ENCODE data around the gene TMPRSS3.

TMPRSS3 gene

DNA sequence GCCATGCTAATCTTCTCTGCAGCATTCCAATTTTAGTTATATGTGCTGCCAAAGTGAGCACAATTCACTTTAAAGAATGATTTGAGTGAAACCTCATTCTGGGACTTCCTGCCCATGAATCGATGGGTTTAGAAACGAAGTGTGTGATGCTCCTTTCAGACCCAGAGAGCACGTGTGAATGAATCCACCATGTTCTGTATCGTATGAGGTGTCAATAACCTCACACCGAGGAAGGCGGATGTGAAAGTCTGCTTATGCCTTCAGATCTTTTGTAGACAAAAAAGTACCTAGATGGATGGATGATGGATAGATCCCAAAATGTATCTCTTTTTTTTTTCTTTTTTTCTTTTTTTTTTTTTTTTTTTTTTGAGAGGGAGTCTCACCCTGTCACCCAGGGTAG, 21.7 kb upstream of the TMPRSS3 start:
- DNase-seq (ENCODE audit: low spot score) = peak; percentile 53
- in situ Hi-C loops (cut with MboI; ENCODE audit: low sequenced_read_pairs, unreplicated experiment) = no loop called here
- TF ChIP-seq, protein P1, sequence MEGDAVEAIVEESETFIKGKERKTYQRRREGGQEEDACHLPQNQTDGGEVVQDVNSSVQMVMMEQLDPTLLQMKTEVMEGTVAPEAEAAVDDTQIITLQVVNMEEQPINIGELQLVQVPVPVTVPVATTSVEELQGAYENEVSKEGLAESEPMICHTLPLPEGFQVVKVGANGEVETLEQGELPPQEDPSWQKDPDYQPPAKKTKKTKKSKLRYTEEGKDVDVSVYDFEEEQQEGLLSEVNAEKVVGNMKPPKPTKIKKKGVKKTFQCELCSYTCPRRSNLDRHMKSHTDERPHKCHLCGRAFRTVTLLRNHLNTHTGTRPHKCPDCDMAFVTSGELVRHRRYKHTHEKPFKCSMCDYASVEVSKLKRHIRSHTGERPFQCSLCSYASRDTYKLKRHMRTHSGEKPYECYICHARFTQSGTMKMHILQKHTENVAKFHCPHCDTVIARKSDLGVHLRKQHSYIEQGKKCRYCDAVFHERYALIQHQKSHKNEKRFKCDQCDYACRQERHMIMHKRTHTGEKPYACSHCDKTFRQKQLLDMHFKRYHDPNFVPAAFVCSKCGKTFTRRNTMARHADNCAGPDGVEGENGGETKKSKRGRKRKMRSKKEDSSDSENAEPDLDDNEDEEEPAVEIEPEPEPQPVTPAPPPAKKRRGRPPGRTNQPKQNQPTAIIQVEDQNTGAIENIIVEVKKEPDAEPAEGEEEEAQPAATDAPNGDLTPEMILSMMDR (IDR thresholded peaks at IDR 0.05; ENCODE audit: borderline replicate concordance, control extremely low read depth, extremely low read depth, insufficient read depth, missing control alignments) = no peak

DNA sequence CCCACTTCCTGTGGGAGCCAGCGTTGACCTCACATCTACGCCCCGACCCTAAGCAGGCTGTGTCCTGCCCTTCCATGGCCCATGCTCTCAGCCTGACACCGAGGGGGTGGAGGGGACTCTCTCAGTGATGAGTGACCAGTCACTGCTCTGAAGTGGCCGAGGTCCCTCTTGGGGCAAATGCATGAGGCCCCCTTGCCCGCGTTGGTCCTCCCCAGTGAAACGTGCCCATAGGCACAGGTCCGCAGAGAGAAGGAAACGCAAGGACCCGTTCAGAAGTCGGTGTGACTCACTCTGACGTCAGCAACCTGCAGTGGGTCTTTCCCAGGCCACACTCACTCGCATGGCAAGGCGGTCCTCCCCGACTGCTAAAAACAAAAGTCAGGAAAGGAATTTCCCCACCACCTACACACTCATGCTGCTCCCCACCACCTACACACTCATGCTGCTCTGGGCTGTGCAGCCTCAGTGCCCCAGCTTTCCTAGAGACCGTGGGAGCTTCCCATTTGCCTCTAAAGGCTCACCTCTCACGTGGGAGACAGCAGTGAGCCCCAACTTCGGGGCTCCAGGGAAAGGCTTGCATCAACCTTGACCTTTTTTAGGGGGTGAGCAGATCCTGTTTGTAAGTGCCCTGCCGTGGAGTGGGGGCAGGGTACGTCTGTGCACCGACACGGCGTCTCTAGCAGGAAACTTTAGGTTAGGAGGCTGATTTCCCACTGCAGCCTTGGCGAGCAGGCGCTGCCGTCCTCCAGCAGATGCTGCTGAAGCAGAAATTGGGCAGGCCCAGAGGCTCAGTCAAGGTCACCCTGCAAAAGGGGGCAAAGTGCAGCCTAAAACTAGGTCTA, 19.3 kb upstream of the TMPRSS3 start:
- TF ChIP-seq, protein P1 (IDR thresholded peaks at IDR 0.05; ENCODE audit: borderline replicate concordance, control extremely low read depth, extremely low read depth, insufficient read depth, missing control alignments) = no peak
- peak; percentile 92 for DNase-seq (ENCODE audit: low spot score)
- in situ Hi-C loops (cut with MboI; ENCODE audit: low sequenced_read_pairs, unreplicated experiment) = no loop called here

DNA sequence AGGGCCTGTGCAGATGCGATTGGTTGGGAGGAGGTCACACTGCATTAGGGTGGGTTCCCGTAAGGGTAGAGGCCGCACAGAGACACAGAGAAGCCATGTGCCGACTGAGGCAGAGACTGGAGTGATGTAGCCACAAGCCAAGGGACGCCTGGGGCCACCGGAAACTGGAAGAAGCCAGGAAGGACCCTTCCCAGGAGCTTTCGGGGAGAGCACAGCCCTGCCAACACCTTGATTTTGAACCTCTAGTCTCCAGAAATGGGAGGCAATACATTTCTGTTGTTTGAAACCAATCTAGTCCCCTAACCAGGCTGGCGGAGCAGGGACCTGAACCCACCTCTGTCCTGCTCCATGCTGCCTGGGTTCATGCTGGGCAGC, 18.7 kb upstream of the TMPRSS3 start:
- in situ Hi-C loops (cut with MboI; ENCODE audit: low sequenced_read_pairs, unreplicated experiment) = no loop called here
- no peak for DNase-seq (ENCODE audit: low spot score)
- TF ChIP-seq, protein P1 (IDR thresholded peaks at IDR 0.05; ENCODE audit: borderline replicate concordance, control extremely low read depth, extremely low read depth, insufficient read depth, missing control alignments) = no peak

DNA sequence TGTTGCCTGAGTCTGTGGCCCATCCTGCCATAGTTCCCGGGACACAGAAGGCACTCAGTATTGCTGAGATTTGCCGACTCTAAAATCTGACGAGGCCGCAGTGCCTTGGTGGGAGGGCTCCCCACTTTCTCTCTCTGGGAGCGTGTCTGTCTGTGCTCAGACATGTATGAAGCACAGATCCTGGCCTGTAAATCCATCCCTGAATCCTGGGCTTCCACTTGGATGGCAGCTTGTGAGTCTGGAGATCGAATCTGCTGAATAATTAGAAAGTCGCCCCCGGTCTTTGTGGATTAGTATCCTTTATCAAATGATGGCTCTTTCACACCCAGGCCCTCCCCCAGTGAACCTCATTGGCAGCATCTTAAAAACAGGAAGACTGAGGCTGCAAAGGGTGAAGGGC, 18.2 kb upstream of the TMPRSS3 start:
- in situ Hi-C loops (cut with MboI; ENCODE audit: low sequenced_read_pairs, unreplicated experiment) = no loop called here
- TF ChIP-seq, protein P1 (IDR thresholded peaks at IDR 0.05; ENCODE audit: borderline replicate concordance, control extremely low read depth, extremely low read depth, insufficient read depth, missing control alignments) = no peak
- no peak for DNase-seq (ENCODE audit: low spot score)

GRCh38 chr21:42413500-42413899, 17.6 kb upstream of the TMPRSS3 start:
- in situ Hi-C loops (cut with MboI; ENCODE audit: low sequenced_read_pairs, unreplicated experiment) = no loop called here
- TF ChIP-seq, protein P1 (IDR thresholded peaks at IDR 0.05; ENCODE audit: borderline replicate concordance, control extremely low read depth, extremely low read depth, insufficient read depth, missing control alignments) = no peak
- DNase-seq (ENCODE audit: low spot score) = no peak

GRCh38 chr21:42413093-42413492, 17.2 kb upstream of the TMPRSS3 start:
- in situ Hi-C loops (cut with MboI; ENCODE audit: low sequenced_read_pairs, unreplicated experiment) = no loop called here
- TF ChIP-seq, protein P1 (IDR thresholded peaks at IDR 0.05; ENCODE audit: borderline replicate concordance, control extremely low read depth, extremely low read depth, insufficient read depth, missing control alignments) = no peak
- DNase-seq (ENCODE audit: low spot score) = no peak
